Thoracic aorta (tissue), 2 donors: ENCODE results near the gene SMARCD3. TPM values are rescaled to one million over a fixed set of nuclear protein-coding genes. Genes with fewer than 3 reads are reported as not detected.

Experiments
- ATAC-seq: fragments of 150-250 bp; one replicate; pipeline ENCODE4 v1.8.0; 2017; ENCODE audit warnings: low read depth; ENCODE audit not compliant: insufficient number of reproducible peaks, low FRiP score
- DNase-seq: peaks from one replicate; pipeline ENCODE4 v3.0.0-alpha.2; 2020; ENCODE audit warnings: low spot score
- H3K27ac ChIP-seq, 2 donors: fragments of 200-600 bp; sonication (generic); 1 replicate in 1 of 2; 2 replicates in 1 of 2; pipeline ENCODE4 v1.5.1; 2016; ENCODE audit warnings: mild to moderate bottlenecking in 2 of 2, moderate library complexity in 2 of 2
- H3K27me3 ChIP-seq: fragments of 200-600 bp; sonication (generic); replicated peaks from 2 replicates; pipeline ENCODE4 v1.6.0; 2016; ENCODE audit warnings: mild to moderate bottlenecking; ENCODE audit not compliant: insufficient read depth
- H3K36me3 ChIP-seq: fragments of 200-600 bp; sonication (generic); one replicate; pipeline ENCODE4 v1.5.1; 2016
- H3K4me1 ChIP-seq, 2 donors: fragments of 200-600 bp; sonication (generic); 1 replicate in 1 of 2; 2 replicates in 1 of 2; pipeline versions ENCODE4 v1.5.1 to v1.6.0; 2016; ENCODE audit warnings: low read depth in 2 of 2, mild to moderate bottlenecking in 1 of 2; ENCODE audit not compliant: control insufficient read depth in 1 of 2
- H3K4me3 ChIP-seq: fragments of 200-600 bp; sonication (generic); 2 replicates; pipeline ENCODE4 v1.5.1; 2016; ENCODE audit warnings: mild to moderate bottlenecking
- H3K9me3 ChIP-seq: fragments of 200-600 bp; sonication (generic); 2 replicates; pipeline ENCODE4 v1.5.1; 2016
- total RNA-seq, 2 donors: library from RNA; depleted of rRNA; stranded (reverse); fragments of >200 nt; gene quantifications; one replicate each; pipeline versions ENCODE4 v1.1.0 to v1.2.3, GENCODE V29; 2016
- TF ChIP-seq, protein P1 (sequence below): fragments of 200-600 bp; sonication (generic); IDR thresholded peaks from one replicate; pipeline ENCODE4 v1.5.1; 2019; ENCODE audit warnings: antibody characterized with exemption

Gene SMARCD3
- total RNA-seq, 2 donors from 2014 or later = 51.1 to 110 TPM

DNA sequence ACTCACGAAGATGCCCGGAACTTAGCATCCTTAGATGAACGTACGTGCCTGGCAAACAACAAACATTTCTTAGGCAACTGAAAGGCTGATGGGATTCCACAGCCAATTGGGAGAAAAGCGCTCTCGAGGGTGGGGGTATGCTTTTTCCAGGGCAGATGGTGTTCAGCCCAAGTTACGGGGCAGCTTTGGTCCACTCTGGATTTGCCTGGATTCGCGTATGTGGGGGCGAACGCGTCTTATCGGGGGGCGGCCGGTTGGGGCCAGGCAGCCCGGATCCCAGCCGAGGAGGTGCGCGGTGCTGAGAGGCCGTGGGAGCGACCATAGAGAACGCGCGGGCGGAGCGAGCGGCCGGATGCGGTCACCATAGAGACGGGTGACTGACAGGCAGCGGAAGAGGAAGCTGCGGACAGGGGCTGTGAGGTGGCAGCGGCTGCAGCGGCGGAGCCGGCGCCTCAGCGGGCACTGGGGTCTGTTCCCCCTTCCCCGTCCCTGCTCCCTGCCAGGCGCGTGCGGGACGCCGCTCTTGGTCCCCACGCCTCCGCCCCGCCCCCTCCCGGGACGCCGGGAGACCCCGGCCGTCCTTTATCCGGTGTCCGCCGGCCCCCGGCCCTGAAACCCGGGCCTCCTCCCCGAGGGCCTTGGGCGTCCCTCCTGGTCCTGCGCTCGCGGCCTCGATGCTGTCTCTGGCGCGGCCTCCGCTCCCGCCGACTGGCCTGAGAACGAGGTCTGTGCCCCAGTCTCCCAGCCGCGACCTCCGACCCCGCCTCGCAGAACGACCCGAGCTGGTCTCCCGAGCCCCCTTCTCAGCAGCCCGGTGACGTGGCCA, 16.2 kb downstream of the SMARCD3 start, which contains the start of gene CHPF2:
Gene CHPF2 (plus strand): TSS at position 393 of the 826 bp plus-strand sequence. CDS start 1,529 bp downstream, outside the sequence.
- no peaks in the 10 kb centered on the region for H3K9me3 ChIP-seq
- DNase-seq (peak; percentile 77), ATAC-seq (peak; percentile 83)
- H3K27ac ChIP-seq = peak within 1 kb of the TSS; percentile 90 to 93
- no peaks in the 10 kb centered on the region for H3K27me3 ChIP-seq
- peak within 1 kb of the TSS; percentile 95 for H3K4me3 ChIP-seq
- TF ChIP-seq, protein P1, sequence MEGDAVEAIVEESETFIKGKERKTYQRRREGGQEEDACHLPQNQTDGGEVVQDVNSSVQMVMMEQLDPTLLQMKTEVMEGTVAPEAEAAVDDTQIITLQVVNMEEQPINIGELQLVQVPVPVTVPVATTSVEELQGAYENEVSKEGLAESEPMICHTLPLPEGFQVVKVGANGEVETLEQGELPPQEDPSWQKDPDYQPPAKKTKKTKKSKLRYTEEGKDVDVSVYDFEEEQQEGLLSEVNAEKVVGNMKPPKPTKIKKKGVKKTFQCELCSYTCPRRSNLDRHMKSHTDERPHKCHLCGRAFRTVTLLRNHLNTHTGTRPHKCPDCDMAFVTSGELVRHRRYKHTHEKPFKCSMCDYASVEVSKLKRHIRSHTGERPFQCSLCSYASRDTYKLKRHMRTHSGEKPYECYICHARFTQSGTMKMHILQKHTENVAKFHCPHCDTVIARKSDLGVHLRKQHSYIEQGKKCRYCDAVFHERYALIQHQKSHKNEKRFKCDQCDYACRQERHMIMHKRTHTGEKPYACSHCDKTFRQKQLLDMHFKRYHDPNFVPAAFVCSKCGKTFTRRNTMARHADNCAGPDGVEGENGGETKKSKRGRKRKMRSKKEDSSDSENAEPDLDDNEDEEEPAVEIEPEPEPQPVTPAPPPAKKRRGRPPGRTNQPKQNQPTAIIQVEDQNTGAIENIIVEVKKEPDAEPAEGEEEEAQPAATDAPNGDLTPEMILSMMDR = no peak
- peaks cover 12 to 34% of the 10 kb centered on the region in 2 donors for H3K4me1 ChIP-seq
- H3K36me3 ChIP-seq = peaks cover 21% of the 10 kb centered on the region

DNA sequence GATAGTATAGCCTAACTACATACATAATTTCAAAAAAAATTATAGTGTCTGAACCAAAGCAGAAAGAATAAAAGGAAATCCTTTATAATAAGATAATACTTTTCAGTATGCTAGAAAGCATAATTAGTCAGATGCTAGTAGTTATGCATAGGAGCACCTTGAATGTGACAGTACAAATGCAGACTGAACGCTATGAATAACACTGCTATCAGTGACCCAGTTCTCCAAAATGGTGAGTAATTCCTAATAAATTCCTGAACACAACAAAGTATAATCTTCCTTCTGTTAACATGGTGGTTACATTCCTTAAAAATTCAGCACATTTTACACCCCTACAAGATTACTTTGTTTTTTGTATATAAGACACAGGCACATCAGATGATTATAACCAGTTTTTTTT, 17.4 kb downstream of the SMARCD3 start:
- no peak overlapping the region for H3K27ac ChIP-seq
- H3K36me3 ChIP-seq = peaks cover 11% of the 10 kb centered on the region
- H3K4me1 ChIP-seq = peaks cover 16 to 38% of the 10 kb centered on the region in 2 donors
- DNase-seq = no peak
- H3K4me3 ChIP-seq = no peak overlapping the region
- H3K9me3 ChIP-seq = no peaks in the 10 kb centered on the region
- TF ChIP-seq, protein P1 = no peak
- no peaks in the 10 kb centered on the region for H3K27me3 ChIP-seq
- no peak for ATAC-seq

DNA sequence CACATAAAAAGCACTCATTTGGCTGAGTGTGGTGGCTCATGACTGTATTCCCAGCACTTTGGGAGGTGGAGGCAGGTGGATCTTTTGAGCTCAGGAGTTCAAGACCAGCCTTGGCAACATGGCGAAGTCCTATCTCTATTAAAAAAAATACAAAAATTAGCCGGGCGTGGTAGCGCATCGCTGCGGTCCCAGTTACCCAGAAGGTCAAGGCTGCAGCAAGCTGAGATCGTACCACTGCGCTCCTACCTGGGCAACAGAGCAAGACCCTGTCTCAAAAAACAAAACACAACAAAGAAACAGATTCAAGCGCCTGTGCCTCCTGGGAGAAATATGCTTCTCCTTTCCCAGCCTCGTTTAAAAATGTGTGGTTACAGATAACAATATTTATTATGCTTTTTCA, 19.2 kb downstream of the SMARCD3 start:
- Histone ChIP-seq H3K36me3 (peaks cover 6% of the 10 kb centered on the region), H3K4me1 (peaks cover 27 to 41% of the 10 kb centered on the region in 2 donors), H3K4me3 (no peak overlapping the region), H3K27me3 (no peaks in the 10 kb centered on the region), H3K9me3 (no peaks in the 10 kb centered on the region), H3K27ac (no peak overlapping the region)
- ATAC-seq = no peak
- no peak for DNase-seq
- TF ChIP-seq, protein P1 = no peak

DNA sequence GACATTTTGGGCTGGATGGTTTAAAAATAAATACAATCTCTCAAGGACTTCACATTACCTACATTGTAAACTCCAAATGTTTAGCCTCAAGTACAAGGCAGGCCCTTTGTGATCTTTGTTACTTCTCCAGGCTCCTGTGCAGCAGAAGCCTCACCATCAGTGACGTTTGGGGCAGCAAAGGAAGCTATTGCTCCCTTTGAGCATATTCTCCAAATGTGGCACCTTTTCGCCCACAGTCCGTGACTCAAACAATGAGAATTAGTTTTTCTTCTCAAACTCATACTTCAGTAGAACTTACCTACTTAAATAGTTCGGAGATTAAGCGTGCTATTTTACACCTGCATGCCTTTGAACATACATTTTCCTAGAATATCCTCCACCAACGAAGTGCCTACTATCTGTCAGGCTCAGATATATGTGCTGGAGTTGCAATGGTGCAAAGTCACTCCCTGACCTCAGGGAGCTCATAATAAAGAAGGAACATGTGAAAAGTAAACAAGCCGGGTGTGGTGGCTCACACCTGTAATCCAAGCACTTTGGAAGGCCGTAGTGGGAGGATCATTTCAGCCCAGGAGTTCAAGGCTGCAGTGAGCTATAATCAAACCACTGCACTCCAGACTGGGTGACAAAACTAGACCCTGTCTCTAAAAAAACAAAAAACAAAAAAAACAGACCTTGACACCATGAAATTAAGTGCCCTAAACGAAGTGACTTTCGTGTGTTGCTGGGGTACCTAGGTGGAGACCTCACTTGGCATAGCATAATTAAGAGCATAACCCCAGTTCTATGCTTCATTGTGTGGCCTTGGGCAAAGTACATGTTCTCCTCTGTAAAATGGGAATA, 20.2 kb downstream of the SMARCD3 start:
- H3K27me3 ChIP-seq = no peaks in the 10 kb centered on the region

More for the DNA sequence above, 20.2 kb downstream of the SMARCD3 start:
- Histone ChIP-seq H3K27ac (peak overlapping the region; percentile 71 to 85), H3K4me3 (peak overlapping the region; percentile 90), H3K9me3 (no peaks in the 10 kb centered on the region), H3K36me3 (peaks cover 16% of the 10 kb centered on the region), H3K4me1 (peaks cover 18 to 31% of the 10 kb centered on the region in 2 donors)
- ATAC-seq (no peak), DNase-seq (no peak)
- TF ChIP-seq, protein P1 = no peak
